ENCODE data around the gene CCDC14. TPM values are rescaled to one million over a fixed set of nuclear protein-coding genes. Genes with fewer than 3 reads are reported as not detected.

The CCDC14 gene
- total RNA-seq, 1 donor = 51.4 TPM

GRCh38 chr3:123914829-123915228, 46.2 kb downstream of the CCDC14 start:
- no peak overlapping the region for H3K27ac ChIP-seq (ENCODE audit: low read depth, low read length)
- no peak for DNase-seq (ENCODE audit: insufficient read length, low spot score, missing footprints)
- no peak overlapping the region for H3K4me2 ChIP-seq (ENCODE audit: insufficient read depth, low read length)
- H3K4me3 ChIP-seq (ENCODE audit: insufficient read depth, low read length) = no peak overlapping the region
- H3K36me3 ChIP-seq (ENCODE audit: insufficient read depth, low read length) = peaks cover 20% of the 10 kb centered on the region
- H3K27me3 ChIP-seq (ENCODE audit: insufficient read depth, low read length) = no peaks in the 10 kb centered on the region
- no peak for TF ChIP-seq CTCF (IDR thresholded peaks at IDR 0.05; ENCODE audit: extremely low read depth, low read depth, low read length)
- H4K20me1 ChIP-seq (ENCODE audit: insufficient read depth, low read length) = no peaks in the 10 kb centered on the region
- no peaks in the 10 kb centered on the region for H3K79me2 ChIP-seq (ENCODE audit: insufficient read depth, low read length)
- no peaks in the 10 kb centered on the region for H3K9me3 ChIP-seq (ENCODE audit: low read depth, low read length)
- no peak overlapping the region for H2AFZ ChIP-seq (ENCODE audit: low read length)
- no peaks in the 10 kb centered on the region for H3K4me1 ChIP-seq (ENCODE audit: insufficient read depth, low read length)

- DNase-seq (ENCODE audit: insufficient read length, low spot score, missing footprints) = no peak
- no peak overlapping the region for H3K27ac ChIP-seq (ENCODE audit: low read depth, low read length)
- no peaks in the 10 kb centered on the region for H3K4me1 ChIP-seq (ENCODE audit: insufficient read depth, low read length)
These were observed 51.2 kb downstream of the CCDC14 start for GRCh38 chr3:123909785-123910184.

GRCh38 chr3:123907720-123908119, 53.3 kb downstream of the CCDC14 start:
- Histone ChIP-seq H3K27ac (ENCODE audit: low read depth, low read length) (no peak overlapping the region), H3K36me3 (ENCODE audit: insufficient read depth, low read length) (no peaks in the 10 kb centered on the region), H2AFZ (ENCODE audit: low read length) (no peak overlapping the region), H3K4me3 (ENCODE audit: insufficient read depth, low read length) (no peak overlapping the region), H3K79me2 (ENCODE audit: insufficient read depth, low read length) (no peaks in the 10 kb centered on the region), H3K27me3 (ENCODE audit: insufficient read depth, low read length) (no peaks in the 10 kb centered on the region), H3K4me2 (ENCODE audit: insufficient read depth, low read length) (no peak overlapping the region), H3K9me3 (ENCODE audit: low read depth, low read length) (no peaks in the 10 kb centered on the region), H4K20me1 (ENCODE audit: insufficient read depth, low read length) (no peaks in the 10 kb centered on the region), H3K4me1 (ENCODE audit: insufficient read depth, low read length) (no peaks in the 10 kb centered on the region)
- no peak for TF ChIP-seq CTCF (IDR thresholded peaks at IDR 0.05; ENCODE audit: extremely low read depth, low read depth, low read length)
- no peak for DNase-seq (ENCODE audit: insufficient read length, low spot score, missing footprints)

More at GRCh38 chr3:123909785-123910184, 51.2 kb downstream of the CCDC14 start:
- H3K36me3 ChIP-seq (ENCODE audit: insufficient read depth, low read length) = peaks cover 4% of the 10 kb centered on the region
- no peak overlapping the region for H3K4me2 ChIP-seq (ENCODE audit: insufficient read depth, low read length)
- TF ChIP-seq CTCF (IDR thresholded peaks at IDR 0.05; ENCODE audit: extremely low read depth, low read depth, low read length) = no peak
- H2AFZ ChIP-seq (ENCODE audit: low read length) = no peak overlapping the region
- no peaks in the 10 kb centered on the region for H3K27me3 ChIP-seq (ENCODE audit: insufficient read depth, low read length)
- no peaks in the 10 kb centered on the region for H3K9me3 ChIP-seq (ENCODE audit: low read depth, low read length)
- no peaks in the 10 kb centered on the region for H3K79me2 ChIP-seq (ENCODE audit: insufficient read depth, low read length)
- H4K20me1 ChIP-seq (ENCODE audit: insufficient read depth, low read length) = no peaks in the 10 kb centered on the region
- no peak overlapping the region for H3K4me3 ChIP-seq (ENCODE audit: insufficient read depth, low read length)

GRCh38 chr3:123899300-123899865, 61.6 kb downstream of the CCDC14 start:
- H3K27ac ChIP-seq (ENCODE audit: low read depth, low read length) = no peak overlapping the region
- no peak overlapping the region for H3K4me2 ChIP-seq (ENCODE audit: insufficient read depth, low read length)
- no peaks in the 10 kb centered on the region for H3K4me1 ChIP-seq (ENCODE audit: insufficient read depth, low read length)
- no peak for DNase-seq (ENCODE audit: insufficient read length, low spot score, missing footprints)
- no peak overlapping the region for H2AFZ ChIP-seq (ENCODE audit: low read length)
- H3K4me3 ChIP-seq (ENCODE audit: insufficient read depth, low read length) = no peak overlapping the region
- no peaks in the 10 kb centered on the region for H3K36me3 ChIP-seq (ENCODE audit: insufficient read depth, low read length)
- no peaks in the 10 kb centered on the region for H3K9me3 ChIP-seq (ENCODE audit: low read depth, low read length)
- no peaks in the 10 kb centered on the region for H4K20me1 ChIP-seq (ENCODE audit: insufficient read depth, low read length)
- no peak for TF ChIP-seq CTCF (IDR thresholded peaks at IDR 0.05; ENCODE audit: extremely low read depth, low read depth, low read length)
- H3K79me2 ChIP-seq (ENCODE audit: insufficient read depth, low read length) = no peaks in the 10 kb centered on the region
- no peaks in the 10 kb centered on the region for H3K27me3 ChIP-seq (ENCODE audit: insufficient read depth, low read length)

Data from osteoblast (primary cell).